Measurements from ENCODE around the gene CYB5R4. TPM values are rescaled to one million over a fixed set of nuclear protein-coding genes. Genes with fewer than 3 reads are reported as not detected.

The CYB5R4 gene
- total RNA-seq, 3 donors from 2014 or later (not counting 1 experiment from before 2014, with no cell fraction given), result 34.0 to 40.5 (median 34.5) TPM

- no peaks in the 10 kb centered on the region for H3K36me3 ChIP-seq (ENCODE audit: control insufficient read depth, insufficient read depth, low read length)
- ATAC-seq (no peak), DNase-seq (no peak)
- no peak overlapping the region for H3K4me3 ChIP-seq (ENCODE audit: low read length)
- no peaks in the 10 kb centered on the region for H3K27me3 ChIP-seq (ENCODE audit: control insufficient read depth, insufficient read depth, low read length)
- Mint-ChIP-seq H3K4me3 (no peak overlapping the region), H3K27me3 (ENCODE audit: low read depth in 2 of 2) (no peaks in the 10 kb centered on the region), H3K27ac (no peak overlapping the region), H3K4me1 (no peaks in the 10 kb centered on the region), H3K9me3 (peaks cover 0 to 2% of the 10 kb centered on the region in 2 donors), H3K36me3 (no peaks in the 10 kb centered on the region)
- H3K9me3 ChIP-seq (ENCODE audit: control insufficient read depth, insufficient read depth, low read length), result no peaks in the 10 kb centered on the region
- intact Hi-C loops (cut with micrococcal nuclease), result no loop called here
- no peak overlapping the region for H3K27ac ChIP-seq (ENCODE audit: low read length)
- WGBS (ENCODE audit: insufficient coverage), result 63% methylated on average over 1 of the region's 1 CpG
- no peak for TF ChIP-seq CTCF (IDR thresholded peaks at IDR 0.05)
- H3K4me1 ChIP-seq (ENCODE audit: control insufficient read depth, insufficient read depth, low read length), result no peaks in the 10 kb centered on the region
Observed at GRCh38 chr6:83985308-83985713, 125.8 kb downstream of the CYB5R4 start.

GRCh38 chr6:83985715-83986114 is 126.2 kb downstream of the CYB5R4 start:
- Mint-ChIP-seq H3K36me3 (no peaks in the 10 kb centered on the region), H3K4me3 (no peak overlapping the region), H3K27ac (no peak overlapping the region), H3K27me3 (ENCODE audit: low read depth in 2 of 2) (no peaks in the 10 kb centered on the region), H3K9me3 (peaks cover 0 to 2% of the 10 kb centered on the region in 2 donors), H3K4me1 (no peaks in the 10 kb centered on the region)
- no peak for ATAC-seq
- H3K4me1 ChIP-seq (ENCODE audit: control insufficient read depth, insufficient read depth, low read length), result no peaks in the 10 kb centered on the region
- H3K27me3 ChIP-seq (ENCODE audit: control insufficient read depth, insufficient read depth, low read length), result no peaks in the 10 kb centered on the region
- no peak overlapping the region for H3K4me3 ChIP-seq (ENCODE audit: low read length)
- intact Hi-C loops (cut with micrococcal nuclease), result no loop called here
- TF ChIP-seq CTCF (IDR thresholded peaks at IDR 0.05), result no peak
- no peaks in the 10 kb centered on the region for H3K9me3 ChIP-seq (ENCODE audit: control insufficient read depth, insufficient read depth, low read length)
- H3K27ac ChIP-seq (ENCODE audit: low read length), result no peak overlapping the region
- no peak for DNase-seq
- no peaks in the 10 kb centered on the region for H3K36me3 ChIP-seq (ENCODE audit: control insufficient read depth, insufficient read depth, low read length)

- H3K36me3 ChIP-seq (ENCODE audit: control insufficient read depth, insufficient read depth, low read length), result no peaks in the 10 kb centered on the region
- no peak overlapping the region for H3K4me3 Mint-ChIP-seq
- DNase-seq, result no peak
- H3K27me3 ChIP-seq (ENCODE audit: control insufficient read depth, insufficient read depth, low read length), result no peaks in the 10 kb centered on the region
- no peaks in the 10 kb centered on the region for H3K9me3 ChIP-seq (ENCODE audit: control insufficient read depth, insufficient read depth, low read length)
- intact Hi-C loops (cut with micrococcal nuclease), result no loop called here
- peaks cover 7 to 11% of the 10 kb centered on the region in 2 donors for H3K9me3 Mint-ChIP-seq
- H3K4me3 ChIP-seq (ENCODE audit: low read length), result no peak overlapping the region
- H3K27ac Mint-ChIP-seq, result no peak overlapping the region
- TF ChIP-seq CTCF (IDR thresholded peaks at IDR 0.05), result no peak
- ATAC-seq, result no peak
- H3K36me3 Mint-ChIP-seq, result no peaks in the 10 kb centered on the region
- no peaks in the 10 kb centered on the region for H3K4me1 ChIP-seq (ENCODE audit: control insufficient read depth, insufficient read depth, low read length)
- H3K4me1 Mint-ChIP-seq, result no peaks in the 10 kb centered on the region
- no peak overlapping the region for H3K27ac ChIP-seq (ENCODE audit: low read length)
- no peaks in the 10 kb centered on the region for H3K27me3 Mint-ChIP-seq (ENCODE audit: low read depth in 2 of 2)
Observed at GRCh38 chr6:83998021-83998584, 138.6 kb downstream of the CYB5R4 start.

GRCh38 chr6:84001119-84001518 is 141.6 kb downstream of the CYB5R4 start:
- Mint-ChIP-seq H3K4me1 (no peaks in the 10 kb centered on the region), H3K4me3 (no peak overlapping the region), H3K27me3 (ENCODE audit: low read depth in 2 of 2) (no peaks in the 10 kb centered on the region), H3K36me3 (no peaks in the 10 kb centered on the region), H3K27ac (no peak overlapping the region), H3K9me3 (peaks cover under 1 to 3% of the 10 kb centered on the region in 2 donors)
- no peak for TF ChIP-seq CTCF (IDR thresholded peaks at IDR 0.05)
- no peak for DNase-seq
- no peaks in the 10 kb centered on the region for H3K27me3 ChIP-seq (ENCODE audit: control insufficient read depth, insufficient read depth, low read length)
- WGBS (ENCODE audit: insufficient coverage), result 86% methylated on average over 3 of the region's 3 CpGs
- no peak for ATAC-seq
- no peaks in the 10 kb centered on the region for H3K9me3 ChIP-seq (ENCODE audit: control insufficient read depth, insufficient read depth, low read length)
- no peaks in the 10 kb centered on the region for H3K4me1 ChIP-seq (ENCODE audit: control insufficient read depth, insufficient read depth, low read length)
- H3K4me3 ChIP-seq (ENCODE audit: low read length), result no peak overlapping the region
- intact Hi-C loops (cut with micrococcal nuclease), result no loop called here
- no peaks in the 10 kb centered on the region for H3K36me3 ChIP-seq (ENCODE audit: control insufficient read depth, insufficient read depth, low read length)
- no peak overlapping the region for H3K27ac ChIP-seq (ENCODE audit: low read length)

Measured in natural killer cell (primary cell).